Loucy (cell line): ENCODE results near the gene SDR39U1.

Source experiments
- H2AFZ ChIP-seq: fragments of 200-600 bp; sonication (generic); 2 replicates; pipeline ENCODE4 v1.6.0; 2016; ENCODE audit warnings: antibody characterized with exemption, mild to moderate bottlenecking, low read length, moderate library complexity
- H3F3A ChIP-seq: fragments of 200-600 bp; 2 replicates; pipeline ENCODE4 v1.6.0; 2016; ENCODE audit warnings: antibody characterized with exemption, low read depth, mild to moderate bottlenecking
- H3K27me3 ChIP-seq: fragments of 200-600 bp; sonication (generic); 2 replicates; pipeline ENCODE4 v1.6.1; 2014; ENCODE audit warnings: low read length, mild to moderate bottlenecking; ENCODE audit not compliant: insufficient read depth, poor library complexity, severe bottlenecking
- H3K36me3 ChIP-seq: fragments of 200-600 bp; sonication (generic); 2 replicates; pipeline ENCODE4 v1.6.1; 2016; ENCODE audit warnings: low read length; ENCODE audit not compliant: insufficient read depth
- H3K4me1 ChIP-seq: fragments of 200-600 bp; sonication (generic); 2 replicates; pipeline ENCODE4 v1.5.1; 2014; ENCODE audit warnings: low read length, mild to moderate bottlenecking; ENCODE audit not compliant: insufficient read depth, poor library complexity, severe bottlenecking
- H3K4me2 ChIP-seq: fragments of 200-600 bp; sonication (generic); 2 replicates; pipeline ENCODE4 v1.6.0; 2014; ENCODE audit warnings: antibody characterized with exemption, low read length, low read depth, mild to moderate bottlenecking; ENCODE audit not compliant: poor library complexity, severe bottlenecking
- H3K4me3 ChIP-seq: fragments of 200-600 bp; sonication (generic); 2 replicates; pipeline ENCODE4 v1.5.1; 2014; ENCODE audit warnings: low read length, mild to moderate bottlenecking, mixed read lengths; ENCODE audit not compliant: poor library complexity, severe bottlenecking
- H3K79me2 ChIP-seq: fragments of 200-600 bp; sonication (generic); 2 replicates; pipeline ENCODE4 v1.6.1; 2014; ENCODE audit warnings: low read length; ENCODE audit not compliant: insufficient read depth
- H3K9ac ChIP-seq: fragments of 200-600 bp; sonication (generic); 2 replicates; pipeline ENCODE4 v1.6.0; 2014; ENCODE audit warnings: mild to moderate bottlenecking, low read depth, low read length, moderate library complexity; ENCODE audit not compliant: poor library complexity, severe bottlenecking
- H3K9me2 ChIP-seq: fragments of 200-600 bp; sonication (generic); replicated peaks from 2 replicates; pipeline ENCODE4 v1.6.1; 2016; ENCODE audit warnings: low read depth, low read length, mixed read lengths
- H3K9me3 ChIP-seq: fragments of 200-600 bp; sonication (generic); 2 replicates; pipeline ENCODE4 v1.6.1; 2014; ENCODE audit warnings: mild to moderate bottlenecking, antibody characterized with exemption, low read length, low read depth; ENCODE audit not compliant: insufficient read depth
- H4K20me1 ChIP-seq: fragments of 200-600 bp; sonication (generic); 2 replicates; pipeline ENCODE4 v1.6.0; 2014; ENCODE audit warnings: antibody characterized with exemption, low read length, mild to moderate bottlenecking; ENCODE audit not compliant: insufficient read depth, poor library complexity, severe bottlenecking
- CTCF ChIP-seq: fragments of 200-600 bp; sonication (generic); conservative IDR thresholded peaks from 2 replicates; pipeline ENCODE4 v1.5.1; 2014; ENCODE audit warnings: mild to moderate bottlenecking, antibody characterized with exemption, low read length
- EZH2phosphoT487 ChIP-seq: fragments of 200-600 bp; IDR thresholded peaks from 2 replicates; pipeline ENCODE4 v1.6.1; 2018; ENCODE audit warnings: antibody characterized with exemption, mild to moderate bottlenecking, moderate library complexity, borderline replicate concordance

Gene SDR39U1

DNA sequence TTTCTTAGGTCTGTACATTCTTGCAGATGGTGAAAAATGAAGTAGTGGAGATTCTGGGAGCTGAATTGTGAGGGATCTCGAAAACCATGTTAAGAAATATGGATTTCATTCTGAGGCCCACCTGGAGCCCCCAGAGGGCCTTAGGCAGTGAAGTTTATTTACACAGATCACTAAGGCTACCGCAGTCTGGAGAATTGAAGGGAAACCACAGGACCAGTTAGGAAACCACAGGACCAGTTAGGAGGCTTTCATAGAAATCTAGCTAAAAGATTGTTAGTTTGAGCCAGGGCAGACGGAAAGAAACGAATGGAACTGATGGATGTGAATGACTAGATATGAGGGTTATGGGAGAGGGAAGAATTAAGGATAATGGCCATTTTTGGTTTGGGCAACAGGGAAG lies 20.3 kb downstream of the SDR39U1 start:
- Histone ChIP-seq H3K36me3 (no peaks in the 10 kb centered on the region), H3K4me3 (peak overlapping the region; percentile 50), H2AFZ (no peak overlapping the region), H3F3A (no peaks in the 10 kb centered on the region), H3K9me2 (no peaks in the 10 kb centered on the region), H3K4me2 (peak overlapping the region; percentile 82), H3K9ac (peak overlapping the region; percentile 37), H3K9me3 (no peaks in the 10 kb centered on the region), H3K27me3 (no peaks in the 10 kb centered on the region), H4K20me1 (no peaks in the 10 kb centered on the region), H3K79me2 (no peaks in the 10 kb centered on the region), H3K4me1 (peaks cover 31% of the 10 kb centered on the region)
- TF ChIP-seq CTCF: no peak
- TF ChIP-seq EZH2phosphoT487: no peak

GRCh38 chr14:24418492-24418873 lies 24.1 kb downstream of the SDR39U1 start:
- no peaks in the 10 kb centered on the region for H3K9me2 ChIP-seq
- H3F3A ChIP-seq: no peaks in the 10 kb centered on the region
- no peaks in the 10 kb centered on the region for H4K20me1 ChIP-seq
- no peak overlapping the region for H3K4me2 ChIP-seq
- H3K79me2 ChIP-seq: no peaks in the 10 kb centered on the region
- TF ChIP-seq EZH2phosphoT487 (no peak), CTCF (no peak)
- no peaks in the 10 kb centered on the region for H3K27me3 ChIP-seq
- no peak overlapping the region for H2AFZ ChIP-seq
- H3K9me3 ChIP-seq: no peaks in the 10 kb centered on the region
- peaks cover 11% of the 10 kb centered on the region; the same call in 1 of the 2 replicates for H3K36me3 ChIP-seq
- H3K9ac ChIP-seq: no peak overlapping the region
- peaks cover 17% of the 10 kb centered on the region for H3K4me1 ChIP-seq
- no peak overlapping the region for H3K4me3 ChIP-seq

DNA sequence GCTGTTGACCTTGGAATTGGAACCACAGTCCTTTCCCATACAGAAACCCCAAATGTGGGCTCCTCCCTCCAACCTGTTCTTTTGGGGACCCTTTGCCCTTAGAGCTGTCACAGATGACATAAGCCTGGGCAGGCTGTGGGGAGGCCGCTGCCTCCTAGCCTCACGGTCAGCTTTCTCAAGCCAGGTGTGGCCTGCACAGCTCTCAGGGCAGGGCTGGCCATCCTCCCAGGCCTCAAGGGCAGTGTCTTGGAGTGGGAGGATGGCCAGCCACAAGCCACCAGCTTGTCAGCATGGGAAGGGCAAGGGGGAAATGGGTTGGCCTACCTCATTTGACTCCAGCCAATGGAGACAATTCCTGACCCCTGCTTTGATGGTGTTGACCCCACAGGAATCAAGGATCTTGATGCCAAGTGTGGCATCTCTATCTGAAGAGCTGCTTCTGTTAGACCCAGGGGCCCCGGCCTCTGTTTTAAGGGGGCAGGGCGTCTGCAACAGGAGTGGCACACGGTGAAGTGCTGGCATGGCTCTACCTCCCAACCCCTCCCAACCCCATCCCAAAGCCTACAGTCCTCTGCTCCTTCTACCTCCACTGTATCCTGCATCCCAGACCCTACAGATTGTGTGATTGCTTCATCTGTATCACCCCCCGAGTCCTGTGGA lies 24.6 kb downstream of the SDR39U1 start:
- TF ChIP-seq CTCF: no peak
- no peak for TF ChIP-seq EZH2phosphoT487
- Histone ChIP-seq H2AFZ (no peak overlapping the region), H3K9me3 (no peaks in the 10 kb centered on the region), H3K36me3 (peaks cover 16% of the 10 kb centered on the region; the same call in 1 of the 2 replicates), H3K9ac (no peak overlapping the region), H3F3A (no peaks in the 10 kb centered on the region), H3K79me2 (no peaks in the 10 kb centered on the region), H3K27me3 (no peaks in the 10 kb centered on the region), H4K20me1 (no peaks in the 10 kb centered on the region), H3K9me2 (no peaks in the 10 kb centered on the region), H3K4me1 (peaks cover 12% of the 10 kb centered on the region), H3K4me3 (no peak overlapping the region), H3K4me2 (no peak overlapping the region)
